Measurements from ENCODE around the gene PET100.
A peak's percentile ranks its signal among the peaks of the same experiment; 100 is the strongest.

The PET100 gene

GRCh38 chr19:7612282-7613274, 17.0 kb upstream of the PET100 start:
- DNase-seq = no peak

DNA sequence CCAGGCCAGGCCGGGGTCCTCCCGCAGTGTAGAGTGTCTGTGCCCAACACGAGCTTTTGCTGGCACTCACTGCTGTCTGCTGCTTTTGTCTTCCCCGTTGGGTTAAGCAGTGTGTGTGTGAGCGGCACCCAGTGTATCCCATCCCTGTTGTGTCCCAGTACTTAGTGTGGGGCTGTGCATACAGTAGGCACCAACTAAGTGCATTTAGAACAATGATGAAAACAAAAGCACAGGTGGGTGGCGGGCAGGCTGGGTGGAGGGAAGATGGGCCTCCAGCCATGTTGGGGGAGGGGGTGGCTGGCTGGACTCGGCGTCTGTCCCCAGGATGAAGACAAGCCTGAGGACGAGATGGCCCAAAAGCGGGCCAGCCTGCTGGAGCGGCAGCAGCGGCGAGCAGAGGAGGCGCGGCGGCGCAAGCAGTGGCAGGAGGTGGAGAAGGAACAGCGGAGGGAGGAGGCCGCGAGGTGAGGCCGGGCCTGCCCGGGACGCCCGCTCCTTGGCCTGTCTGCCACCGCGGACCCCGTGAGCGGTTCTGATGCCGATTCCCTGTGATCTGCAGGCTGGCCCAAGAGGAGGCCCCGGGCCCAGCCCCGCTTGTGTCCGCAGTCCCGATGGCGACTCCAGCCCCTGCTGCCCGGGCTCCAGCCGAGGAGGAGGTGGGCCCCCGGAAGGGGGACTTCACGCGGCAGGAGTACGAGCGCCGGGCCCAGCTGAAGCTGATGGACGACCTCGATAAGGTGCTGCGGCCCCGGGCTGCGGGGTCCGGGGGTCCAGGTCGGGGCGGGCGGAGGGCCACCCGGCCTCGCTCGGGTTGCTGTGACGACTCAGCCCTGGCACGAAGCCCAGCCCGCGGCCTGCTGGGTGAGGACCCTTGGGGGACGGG, 14.5 kb upstream of the PET100 start:
- no peak for DNase-seq

GRCh38 chr19:7617172-7617571, 12.4 kb upstream of the PET100 start:
- no peak for DNase-seq

DNA sequence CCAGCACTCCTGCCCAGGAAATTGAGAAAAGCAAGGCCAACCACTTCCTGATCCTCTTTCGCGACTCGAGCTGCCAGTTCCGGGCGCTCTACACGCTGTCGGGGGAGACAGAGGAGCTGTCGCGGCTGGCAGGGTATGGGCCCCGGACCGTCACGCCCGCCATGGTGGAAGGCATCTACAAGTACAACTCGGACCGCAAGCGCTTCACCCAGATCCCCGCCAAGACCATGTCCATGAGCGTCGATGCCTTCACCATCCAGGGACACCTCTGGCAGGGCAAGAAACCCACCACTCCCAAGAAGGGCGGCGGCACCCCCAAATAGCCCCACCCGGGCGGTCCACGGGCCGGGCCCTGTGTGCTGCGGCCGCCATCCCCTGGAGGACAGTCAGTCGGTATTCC, 11.9 kb upstream of the PET100 start:
- DNase-seq = no peak

DNA sequence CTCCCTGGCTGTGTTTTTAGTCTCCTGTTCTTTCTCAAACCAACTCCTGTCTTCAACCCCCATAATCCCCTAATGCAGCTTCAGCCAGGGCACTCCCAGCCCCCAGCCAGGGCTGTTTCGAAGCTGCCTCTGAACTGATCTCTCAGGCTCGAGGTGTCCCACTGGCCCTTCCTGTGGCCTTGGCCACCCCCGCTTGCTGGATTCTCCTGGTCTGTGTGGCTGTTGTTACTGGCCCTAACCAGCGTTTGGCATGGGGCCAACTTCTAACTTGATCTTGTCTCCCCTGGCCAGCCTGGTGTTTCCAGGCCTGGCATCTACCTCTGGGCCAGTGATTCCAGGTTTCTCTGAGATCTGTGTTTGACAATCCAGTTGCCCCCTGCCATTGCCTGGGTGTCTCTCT, 11.2 kb upstream of the PET100 start:
- no peak for DNase-seq

DNA sequence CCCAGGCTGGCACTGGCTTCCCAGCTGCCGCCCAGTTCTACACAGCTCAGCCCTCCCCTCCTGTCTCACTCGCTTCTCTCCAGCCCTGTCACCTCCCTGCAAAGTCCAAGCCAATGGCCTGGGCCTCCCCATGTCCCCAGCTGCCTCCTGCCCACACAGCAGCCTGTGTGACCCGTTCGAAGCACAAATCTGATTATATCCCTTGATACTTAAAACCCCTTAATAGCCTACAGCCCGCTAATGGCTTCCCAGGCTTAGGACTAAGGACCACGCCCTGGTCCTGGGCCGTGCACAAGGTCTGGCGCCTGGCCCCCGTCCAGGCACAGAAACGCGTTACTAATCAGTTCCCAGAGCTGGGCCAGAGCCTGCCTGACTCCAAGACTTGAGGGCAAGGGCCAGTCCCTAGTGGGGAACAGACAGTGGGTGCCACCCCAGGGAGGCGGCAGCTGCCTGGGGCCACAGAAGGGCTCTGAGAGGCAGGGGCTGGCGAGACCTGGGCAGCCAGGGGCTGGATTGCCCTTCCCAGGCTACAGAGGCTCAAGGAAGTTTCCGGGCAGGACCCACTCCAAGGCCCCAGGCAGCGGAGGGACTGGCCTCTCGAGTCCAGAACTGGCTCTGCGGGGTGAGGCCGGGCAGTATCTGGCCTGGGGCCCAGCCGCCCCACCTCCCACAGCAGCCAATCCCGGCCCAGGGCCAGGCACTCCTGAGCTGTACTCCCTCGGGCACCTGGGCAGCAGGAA, 10.7 kb upstream of the PET100 start:
- no peak for DNase-seq

GRCh38 chr19:7619671-7620441, 9.7 kb upstream of the PET100 start:
- DNase-seq = no peak

DNA sequence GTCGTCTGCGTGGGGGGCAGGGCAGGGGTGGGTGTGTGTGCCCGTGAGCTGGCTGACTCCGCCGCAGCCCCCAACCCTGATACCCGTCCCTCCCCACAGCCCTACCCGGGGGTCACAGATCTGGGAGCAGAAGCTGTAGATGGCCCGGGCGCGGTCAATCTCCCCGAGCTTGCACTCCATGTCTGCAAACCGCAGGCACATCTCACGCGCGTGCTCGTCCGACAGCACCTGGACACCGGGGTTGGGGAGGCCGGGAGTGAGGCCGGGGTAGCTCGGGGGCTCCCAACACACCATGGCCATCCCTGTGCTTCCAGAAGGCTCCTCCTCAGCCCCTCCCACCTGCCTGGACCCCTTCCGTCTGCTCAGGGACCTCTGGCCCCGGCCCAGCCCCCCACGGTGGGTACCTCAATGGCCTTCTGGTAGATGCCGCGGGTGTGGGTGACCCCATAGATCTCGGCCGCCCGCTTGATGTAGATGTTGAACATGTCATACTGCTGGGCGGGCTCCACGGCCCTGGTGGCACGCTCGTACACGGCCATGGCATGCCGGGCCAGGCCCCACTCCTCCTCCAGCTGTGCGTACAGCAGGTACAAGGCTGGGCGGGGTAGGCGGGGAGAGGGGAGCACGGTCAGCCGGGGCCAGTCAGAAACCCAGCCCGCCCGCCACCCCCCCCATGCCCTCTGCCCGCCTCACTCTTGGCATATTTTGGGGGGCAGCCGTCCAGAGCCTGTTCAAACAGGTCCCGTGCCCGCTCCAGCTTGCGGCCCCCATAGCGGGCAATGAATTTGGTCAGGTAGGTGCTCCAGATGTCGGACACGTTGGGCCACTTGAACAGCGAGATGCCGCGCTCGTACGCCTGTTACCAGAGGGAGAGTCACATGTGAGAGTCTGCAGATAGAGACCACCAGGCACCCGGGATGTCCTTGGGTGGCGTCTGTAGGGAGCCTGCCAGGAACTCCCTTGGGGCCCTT, 8.9 kb upstream of the PET100 start:
- DNase-seq = no peak

DNA sequence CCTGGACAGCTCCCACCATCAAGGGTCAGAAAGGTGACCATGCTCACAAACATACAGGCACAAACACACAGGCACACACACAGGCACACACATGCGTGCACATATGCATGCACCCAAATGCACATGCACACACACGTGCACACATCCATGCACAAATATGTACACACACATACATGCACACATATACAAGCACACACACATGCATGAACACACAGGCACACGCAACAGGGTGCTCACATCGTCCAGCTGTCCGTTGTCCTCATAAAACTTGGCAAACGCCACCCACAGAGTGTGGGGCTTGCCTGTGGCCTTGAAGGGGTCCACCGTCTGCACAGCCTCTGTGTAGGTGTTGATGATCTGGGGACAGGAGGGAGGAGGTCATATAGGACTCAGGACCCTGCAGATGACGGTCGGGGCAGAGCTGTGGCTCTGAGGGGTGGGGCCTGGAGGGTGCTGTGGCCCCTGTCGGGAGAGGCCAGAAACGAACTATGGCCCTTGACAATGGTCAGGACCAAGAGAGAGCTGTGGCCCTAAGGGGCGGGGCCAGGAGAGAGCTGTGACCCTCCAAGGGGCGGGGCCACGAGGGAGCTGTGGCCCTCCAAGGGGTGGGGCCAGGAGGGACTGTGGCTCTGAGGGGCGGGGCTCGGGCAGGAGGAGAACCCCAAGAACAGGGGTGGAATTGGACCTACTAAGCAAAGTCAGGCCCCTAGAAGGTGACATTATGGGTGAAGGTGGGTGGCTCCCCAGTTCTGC, 6.5 kb upstream of the PET100 start:
- no peak for DNase-seq

GRCh38 chr19:7623725-7624603, 5.6 kb upstream of the PET100 start:
- peak; percentile 12 for DNase-seq

- no peak for DNase-seq
These were observed 4.8 kb upstream of the PET100 start for GRCh38 chr19:7624810-7625209.

DNA sequence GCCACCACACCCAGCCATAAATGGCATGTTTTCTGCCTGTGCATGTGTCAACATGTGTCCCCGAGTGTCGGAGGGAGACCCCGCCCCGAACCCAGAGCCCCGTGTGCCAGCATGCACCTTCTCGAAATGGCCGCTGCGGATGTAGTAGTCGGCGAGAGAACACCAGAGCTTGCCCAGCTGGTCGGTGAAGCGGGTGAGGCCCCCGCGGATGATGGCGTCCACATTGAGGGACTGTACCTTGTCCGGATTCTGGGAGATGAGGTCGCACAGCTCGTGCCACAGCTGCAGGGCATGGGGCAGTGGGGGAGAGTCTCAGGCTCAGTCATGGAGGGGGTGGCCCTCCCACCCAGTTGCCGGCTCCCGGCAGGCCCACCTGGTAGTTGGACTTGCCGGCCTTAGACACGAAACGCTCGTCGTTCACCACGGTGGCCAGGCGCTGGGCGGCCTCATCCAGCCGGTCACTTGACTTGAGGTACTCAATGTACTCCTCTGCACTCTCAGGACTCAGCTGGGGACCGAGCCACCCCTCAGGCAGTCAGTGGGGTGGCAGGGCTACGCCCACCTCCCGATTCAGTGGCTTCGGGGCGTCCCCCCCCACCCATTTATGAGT, 3.7 kb upstream of the PET100 start:
- no peak for DNase-seq

- DNase-seq = no peak
These were observed 2.4 kb upstream of the PET100 start for GRCh38 chr19:7627166-7627565.

DNA sequence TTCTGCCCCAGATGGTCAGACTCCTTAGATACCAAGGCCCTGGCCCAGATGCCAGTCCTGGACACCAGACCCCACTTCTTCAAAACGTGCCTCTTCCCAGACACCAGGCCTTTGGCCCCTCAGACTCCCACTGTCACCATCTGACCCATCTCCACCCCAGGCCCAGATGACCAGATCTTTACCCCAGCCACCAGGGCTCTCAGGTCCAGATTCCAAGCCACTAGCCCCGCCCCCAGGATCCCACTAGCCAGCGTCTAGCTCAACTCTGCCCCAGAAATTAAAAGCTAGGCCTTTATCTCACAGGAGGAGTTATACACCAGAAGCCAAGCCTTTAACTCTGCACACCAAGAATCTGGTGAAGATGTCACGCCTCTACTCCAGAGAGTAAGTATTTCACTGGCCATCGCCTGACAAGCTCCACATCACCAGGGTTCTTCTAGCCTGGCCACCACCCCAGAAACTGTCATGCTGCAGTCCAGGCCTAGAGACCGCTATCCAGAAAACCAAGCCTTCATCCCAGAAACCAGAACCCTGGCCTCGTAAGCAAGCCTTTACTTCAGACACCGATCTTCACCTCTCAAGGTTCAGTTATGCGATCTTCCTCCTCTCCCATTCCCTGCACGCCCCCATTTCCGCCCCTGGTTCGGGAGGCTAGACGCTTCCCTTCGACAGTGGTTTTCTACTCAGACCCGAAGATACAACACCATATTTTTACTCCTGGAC, 843 bp upstream of the PET100 start:
- DNase-seq = no peak

DNA sequence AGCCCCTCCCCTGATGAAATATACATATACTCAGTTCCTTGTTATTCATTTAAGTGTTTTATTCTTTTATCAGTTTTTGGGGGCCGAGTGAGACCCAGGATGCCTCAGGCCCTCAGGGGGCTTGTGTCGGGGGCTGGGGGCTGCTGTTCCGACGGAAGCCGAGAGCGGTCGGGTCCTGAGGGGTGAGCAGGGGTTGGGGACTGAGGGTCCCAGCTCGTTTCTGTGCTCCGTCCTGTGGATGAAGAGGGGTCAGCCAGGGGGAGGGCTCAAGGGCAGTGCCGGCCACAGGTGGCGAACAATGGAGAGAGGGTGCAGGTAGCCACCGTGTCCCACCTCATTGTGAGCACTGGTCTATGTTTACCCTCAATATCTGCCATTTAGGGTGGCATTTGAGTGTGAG, 2.0 kb downstream of the PET100 start:
- DNase-seq = no peak

GRCh38 chr19:7632340-7633203, 3.0 kb downstream of the PET100 start:
- no peak for DNase-seq

DNA sequence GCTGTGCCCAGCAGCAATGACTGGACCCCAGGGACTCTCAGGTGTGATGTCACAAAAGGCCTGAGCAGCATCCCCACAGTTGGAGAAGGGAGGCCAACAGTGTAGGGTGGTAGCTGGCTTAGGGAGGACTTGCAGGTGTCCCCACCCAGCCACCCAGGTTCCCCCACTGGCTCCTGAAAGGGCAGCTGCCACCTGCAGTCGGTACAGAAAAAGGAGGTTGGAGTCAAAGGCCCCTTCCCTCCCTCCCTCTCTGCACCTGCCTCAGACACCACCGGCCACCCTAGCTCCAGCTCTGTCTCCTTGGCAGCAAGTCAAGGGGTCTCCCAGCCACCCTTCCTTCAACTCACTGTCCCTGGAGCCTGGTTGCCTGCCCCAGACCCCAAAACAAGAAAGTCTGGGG, 4.1 kb downstream of the PET100 start, which contains the start of gene PCP2:
TSS of gene PCP2 (minus strand) at position 22 of the 400 bp plus-strand sequence. CDS start 262 bp downstream, outside the sequence.
- no peak for DNase-seq
